Caco-2 (cell line): Measurements from ENCODE around the gene CC2D1A. TPM values are rescaled to one million over a fixed set of nuclear protein-coding genes. Genes with fewer than 3 reads are reported as not detected.

Experiments
- BruUV-seq: library from RNA; stranded (reverse); fragments of 400-500 nt; replicated peaks from 2 replicates; lab custom pipeline; 2021; lab: Mats Ljungman, UMichigan
- CTCF ChIA-PET: fragments of 300-600 bp; sonication (Branson Sonifier 250); formaldehyde crosslinking; loops from one replicate; lab custom pipeline; 2022; ENCODE audit warnings: antibody characterized with exemption; lab: Charles Lee
- POLR2A ChIA-PET: fragments of 300-600 bp; sonication (Branson Sonifier 250); formaldehyde crosslinking; loops from one replicate; lab custom pipeline; 2022; ENCODE audit warnings: antibody characterized with exemption; lab: Charles Lee
- DNase-seq, 2 experiments: peaks; one replicate each; pipeline versions ENCODE4 v3.0.0 to v3.0.0-alpha.2; 2020 to 2022
- H3K27me3 ChIP-seq: replicated peaks from 2 replicates; pipeline ENCODE4 v1.6.0; 2011; ENCODE audit warnings: low read length; ENCODE audit not compliant: control insufficient read depth, insufficient read depth
- H3K36me3 ChIP-seq: 2 replicates; pipeline ENCODE4 v1.5.1; 2011; ENCODE audit warnings: low read length; ENCODE audit not compliant: control insufficient read depth, insufficient read depth
- H3K4me1 ChIP-seq: fragments of 250-450 bp; sonication (Bioruptor Pico); 2 replicates; pipeline ENCODE4 v1.5.1; 2020; ENCODE audit warnings: mild to moderate bottlenecking
- H3K4me3 ChIP-seq: 2 replicates; pipeline ENCODE4 v1.5.1; 2011; ENCODE audit warnings: low read depth, mild to moderate bottlenecking, control low read depth, low read length
- H3K9me3 ChIP-seq: fragments of 250-450 bp; sonication (Bioruptor Pico); 2 replicates; pipeline ENCODE4 v1.5.1; 2020; ENCODE audit warnings: mild to moderate bottlenecking, moderate library complexity
- H3K27ac Mint-ChIP-seq: one replicate; pipeline ENCODE4 v1.8.0; 2022; ENCODE audit warnings: mixed read lengths; ENCODE audit not compliant: unreplicated experiment
- H3K27me3 Mint-ChIP-seq: one replicate; pipeline ENCODE4 v1.8.0; 2022; ENCODE audit warnings: mixed read lengths; ENCODE audit not compliant: insufficient read depth, unreplicated experiment
- H3K36me3 Mint-ChIP-seq: one replicate; pipeline ENCODE4 v1.8.0; 2022; ENCODE audit warnings: mild to moderate bottlenecking, mixed read lengths; ENCODE audit not compliant: insufficient read depth, unreplicated experiment
- H3K4me1 Mint-ChIP-seq: one replicate; pipeline ENCODE4 v1.8.0; 2022; ENCODE audit warnings: low read depth, mixed read lengths; ENCODE audit not compliant: unreplicated experiment
- H3K4me3 Mint-ChIP-seq: one replicate; pipeline ENCODE4 v1.8.0; 2022; ENCODE audit warnings: mild to moderate bottlenecking, moderate library complexity, mixed read lengths; ENCODE audit not compliant: unreplicated experiment
- H3K9me3 Mint-ChIP-seq: one replicate; pipeline ENCODE4 v1.8.0; 2022; ENCODE audit warnings: mixed read lengths; ENCODE audit not compliant: unreplicated experiment
- intact Hi-C: fragments of 100-400 bp; cut with micrococcal nuclease; formaldehyde crosslinking; loops from one replicate; pipeline ENCODE4 v1.10.0; 2022; ENCODE audit not compliant: unreplicated experiment
- total RNA-seq: library from RNA; stranded (reverse); gene quantifications from 2 replicates; pipeline ENCODE4 v1.2.3, GENCODE V29; 2022
- TF ChIP-seq, protein P1 (sequence below), 2 experiments: fragments of 200-600 bp in 1 of 2; IDR thresholded peaks; 1 replicate in 1 of 2; 2 replicates in 1 of 2; pipeline versions ENCODE4 v1.5.1 to v1.8.0; 2011 to 2022; ENCODE audit warnings: antibody characterized with exemption in 1 of 2, control low read depth in 1 of 2, inconsistent platforms in 1 of 2, low read depth in 1 of 2, low read length in 1 of 2, mild to moderate bottlenecking in 1 of 2, moderate library complexity in 1 of 2; ENCODE audit not compliant: insufficient read depth in 1 of 2, severe bottlenecking in 1 of 2, unreplicated experiment in 1 of 2

Gene CC2D1A
- total RNA-seq, 1 experiment from 2014 or later, result 48.2 TPM

DNA sequence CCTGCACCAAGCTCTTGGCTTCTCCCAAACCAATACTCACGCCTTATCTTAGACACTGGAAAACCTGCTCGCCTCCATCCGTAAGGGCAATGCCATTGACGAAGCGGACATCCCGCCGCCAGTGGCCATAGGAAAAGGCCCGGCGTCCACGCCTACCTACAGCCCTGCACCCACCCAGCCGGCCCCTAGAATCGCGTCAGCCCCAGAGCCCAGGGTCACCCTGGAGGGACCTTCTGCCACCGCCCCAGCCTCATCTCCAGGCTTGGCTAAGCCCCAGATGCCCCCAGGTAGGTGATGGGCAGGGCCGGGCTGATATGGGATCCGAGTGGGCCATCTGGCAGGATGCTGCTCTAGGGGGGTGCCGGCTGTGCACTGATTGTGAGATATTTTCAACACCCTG is 7.4 kb downstream of the CC2D1A start:
- Mint-ChIP-seq H3K4me1 (no peaks in the 10 kb centered on the region), H3K27ac (no peak overlapping the region), H3K36me3 (peaks cover 38% of the 10 kb centered on the region), H3K9me3 (no peaks in the 10 kb centered on the region), H3K27me3 (no peaks in the 10 kb centered on the region), H3K4me3 (no peak overlapping the region)
- H3K4me3 ChIP-seq, result no peak overlapping the region
- no peaks in the 10 kb centered on the region for H3K4me1 ChIP-seq
- DNase-seq, result no peak
- no peaks in the 10 kb centered on the region for H3K27me3 ChIP-seq
- TF ChIP-seq, protein P1, sequence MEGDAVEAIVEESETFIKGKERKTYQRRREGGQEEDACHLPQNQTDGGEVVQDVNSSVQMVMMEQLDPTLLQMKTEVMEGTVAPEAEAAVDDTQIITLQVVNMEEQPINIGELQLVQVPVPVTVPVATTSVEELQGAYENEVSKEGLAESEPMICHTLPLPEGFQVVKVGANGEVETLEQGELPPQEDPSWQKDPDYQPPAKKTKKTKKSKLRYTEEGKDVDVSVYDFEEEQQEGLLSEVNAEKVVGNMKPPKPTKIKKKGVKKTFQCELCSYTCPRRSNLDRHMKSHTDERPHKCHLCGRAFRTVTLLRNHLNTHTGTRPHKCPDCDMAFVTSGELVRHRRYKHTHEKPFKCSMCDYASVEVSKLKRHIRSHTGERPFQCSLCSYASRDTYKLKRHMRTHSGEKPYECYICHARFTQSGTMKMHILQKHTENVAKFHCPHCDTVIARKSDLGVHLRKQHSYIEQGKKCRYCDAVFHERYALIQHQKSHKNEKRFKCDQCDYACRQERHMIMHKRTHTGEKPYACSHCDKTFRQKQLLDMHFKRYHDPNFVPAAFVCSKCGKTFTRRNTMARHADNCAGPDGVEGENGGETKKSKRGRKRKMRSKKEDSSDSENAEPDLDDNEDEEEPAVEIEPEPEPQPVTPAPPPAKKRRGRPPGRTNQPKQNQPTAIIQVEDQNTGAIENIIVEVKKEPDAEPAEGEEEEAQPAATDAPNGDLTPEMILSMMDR (IDR thresholded peaks at IDR 0.05; ENCODE audit: insufficient read depth in 1 of 2, low read depth in 1 of 2, low read length in 1 of 2, severe bottlenecking in 1 of 2, unreplicated experiment in 1 of 2), result no peak
- H3K36me3 ChIP-seq, result 0 out of 2 replicates have a peak, but pooled peaks cover 1% of the 10 kb centered on the region
- POLR2A ChIA-PET, result no interaction called here
- H3K9me3 ChIP-seq, result no peaks in the 10 kb centered on the region
- CTCF ChIA-PET, result no interaction called here
- intact Hi-C loops, result no loop called here
- no TSS peak for BruUV-seq

DNA sequence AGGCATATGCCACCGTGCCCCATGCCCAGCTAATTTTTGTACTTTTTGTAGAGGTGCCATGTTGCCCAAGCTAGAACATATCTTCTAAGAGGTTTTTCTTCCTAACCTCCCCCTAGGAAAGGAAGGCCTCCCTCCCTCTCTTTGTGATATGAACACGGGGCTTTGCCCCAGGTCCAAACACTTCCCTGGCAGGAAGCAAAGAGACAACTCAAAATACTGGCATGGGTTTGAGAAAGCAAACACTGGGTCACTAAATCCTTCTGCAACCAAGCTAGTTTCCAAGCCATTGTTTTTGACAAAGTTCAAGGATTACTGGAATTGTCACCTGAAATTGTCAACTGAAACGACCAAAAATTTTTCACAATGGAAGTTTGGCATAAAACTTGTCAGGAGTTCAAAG is 8.8 kb downstream of the CC2D1A start:
- Histone ChIP-seq H3K4me1 (no peaks in the 10 kb centered on the region), H3K27me3 (no peaks in the 10 kb centered on the region), H3K36me3 (no peaks in the 10 kb centered on the region), H3K4me3 (no peak overlapping the region), H3K9me3 (no peaks in the 10 kb centered on the region)
- ChIA-PET CTCF (no interaction called here), POLR2A (interaction anchor here (0.6 kb wide), 1 partner anchor 162 kb away, joined by 3 read pairs; no protein-coding TSS in a partner anchor)
- intact Hi-C loops, result no loop called here
- Mint-ChIP-seq H3K36me3 (peaks cover 43% of the 10 kb centered on the region), H3K9me3 (no peaks in the 10 kb centered on the region), H3K27me3 (no peaks in the 10 kb centered on the region), H3K27ac (no peak overlapping the region), H3K4me1 (no peaks in the 10 kb centered on the region), H3K4me3 (no peak overlapping the region)
- no TSS peak for BruUV-seq
- TF ChIP-seq, protein P1 (IDR thresholded peaks at IDR 0.05; ENCODE audit: insufficient read depth in 1 of 2, low read depth in 1 of 2, low read length in 1 of 2, severe bottlenecking in 1 of 2, unreplicated experiment in 1 of 2), result no peak
- DNase-seq, result no peak

DNA sequence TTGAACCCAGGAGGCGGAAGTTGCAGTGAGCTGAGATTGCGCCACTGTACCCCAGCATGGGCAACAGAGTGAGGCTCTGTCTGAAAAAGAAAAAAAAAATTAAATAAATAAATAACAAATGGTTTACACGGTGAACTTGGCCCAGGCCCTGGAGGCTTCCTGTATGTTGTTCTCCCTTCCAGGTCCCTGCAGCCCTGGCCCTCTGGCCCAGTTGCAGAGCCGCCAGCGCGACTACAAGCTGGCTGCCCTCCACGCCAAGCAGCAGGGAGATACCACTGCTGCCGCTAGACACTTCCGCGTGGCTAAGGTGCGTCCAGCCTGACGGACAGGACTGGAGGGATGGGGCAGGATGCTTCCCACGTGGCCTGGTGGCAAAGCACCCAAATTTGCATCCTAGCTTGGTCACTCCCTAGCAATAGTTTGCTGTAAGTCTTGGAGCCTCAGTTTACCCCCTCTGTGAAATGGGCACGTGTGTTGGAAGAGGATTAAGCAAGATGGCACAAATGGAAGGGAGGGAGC is 11.9 kb downstream of the CC2D1A start:
- no peaks in the 10 kb centered on the region for H3K27me3 ChIP-seq
- H3K4me1 Mint-ChIP-seq, result no peaks in the 10 kb centered on the region
- intact Hi-C loops, result no loop called here
- H3K27me3 Mint-ChIP-seq, result no peaks in the 10 kb centered on the region
- H3K36me3 Mint-ChIP-seq, result peaks cover 67% of the 10 kb centered on the region
- TF ChIP-seq, protein P1 (IDR thresholded peaks at IDR 0.05; ENCODE audit: insufficient read depth in 1 of 2, low read depth in 1 of 2, low read length in 1 of 2, severe bottlenecking in 1 of 2, unreplicated experiment in 1 of 2), result no peak
- peaks cover 4% of the 10 kb centered on the region; the same call in 1 of the 2 replicates for H3K9me3 ChIP-seq
- no TSS peak for BruUV-seq
- no peak overlapping the region for H3K4me3 Mint-ChIP-seq
- ChIA-PET CTCF (no interaction called here), POLR2A (no interaction called here)
- H3K4me1 ChIP-seq, result no peaks in the 10 kb centered on the region
- no peak overlapping the region for H3K27ac Mint-ChIP-seq
- no peak for DNase-seq
- H3K36me3 ChIP-seq, result peaks cover 6% of the 10 kb centered on the region
- no peak overlapping the region for H3K4me3 ChIP-seq
- H3K9me3 Mint-ChIP-seq, result no peaks in the 10 kb centered on the region
